Upper lobe of left lung (tissue), 4 donors: Measurements from ENCODE around the gene SPPL3.

Experiments used
- CTCF ChIP-seq, 6 experiments: fragments of 450-650 bp in 4 of 6; fragments of 200-600 bp in 2 of 6; sonication (generic) in 2 of 6; IDR thresholded peaks; one replicate each; pipeline ENCODE4 v1.5.1; 2016 to 2019; ENCODE audit warnings: antibody characterized with exemption in 6 of 6
- EP300 ChIP-seq, 4 donors: sonication (generic); formaldehyde crosslinking; IDR thresholded peaks; one replicate each; pipeline ENCODE4 v1.5.1; 2017; ENCODE audit warnings: antibody characterized with exemption in 4 of 4, control low read depth in 2 of 4
- POLR2A ChIP-seq, 4 donors: fragments of 450-650 bp; IDR thresholded peaks; one replicate each; pipeline ENCODE4 v1.5.1; 2016 to 2017; ENCODE audit warnings: antibody characterized with exemption in 4 of 4, mild to moderate bottlenecking in 2 of 4
- POLR2AphosphoS5 ChIP-seq, 2 donors: sonication (generic); formaldehyde crosslinking; IDR thresholded peaks; one replicate each; pipeline ENCODE4 v1.5.1; 2017; ENCODE audit warnings: antibody characterized with exemption in 2 of 2

GRCh38 chr12:120846721-120847120 is 57.4 kb downstream of the SPPL3 start:
- TF ChIP-seq POLR2AphosphoS5 (IDR thresholded peaks at IDR 0.05) = no peak
- no peak for TF ChIP-seq CTCF (IDR thresholded peaks at IDR 0.05)
- no peak for TF ChIP-seq POLR2A (IDR thresholded peaks at IDR 0.05)
- no peak for TF ChIP-seq EP300 (IDR thresholded peaks at IDR 0.05)
